Measurements from ENCODE around the gene MYH7B.

Gene MYH7B

GRCh38 chr20:34985461-34986310 lies 30.0 kb downstream of the MYH7B start:
- no peak overlapping the region for H3K4me3 ChIP-seq (ENCODE audit: low read depth, low read length)
- no peak for TF ChIP-seq CTCF (IDR thresholded peaks at IDR 0.05; ENCODE audit: insufficient read depth, low read depth, low read length, missing control alignments)
- DNase-seq (ENCODE audit: low read depth): no peak

GRCh38 chr20:34986311-34987287 lies 30.9 kb downstream of the MYH7B start:
- H3K4me3 ChIP-seq (ENCODE audit: low read depth, low read length): no peak overlapping the region
- no peak for TF ChIP-seq CTCF (IDR thresholded peaks at IDR 0.05; ENCODE audit: insufficient read depth, low read depth, low read length, missing control alignments)
- DNase-seq (ENCODE audit: low read depth): no peak

GRCh38 chr20:34987288-34988190 lies 31.9 kb downstream of the MYH7B start:
- H3K4me3 ChIP-seq (ENCODE audit: low read depth, low read length): no peak overlapping the region
- TF ChIP-seq CTCF (IDR thresholded peaks at IDR 0.05; ENCODE audit: insufficient read depth, low read depth, low read length, missing control alignments): no peak
- no peak for DNase-seq (ENCODE audit: low read depth)

- TF ChIP-seq CTCF (IDR thresholded peaks at IDR 0.05; ENCODE audit: insufficient read depth, low read depth, low read length, missing control alignments): no peak
- no peak overlapping the region for H3K4me3 ChIP-seq (ENCODE audit: low read depth, low read length)
- DNase-seq (ENCODE audit: low read depth): no peak
These were observed 32.5 kb downstream of the MYH7B start for GRCh38 chr20:34988191-34988540.

- H3K4me3 ChIP-seq (ENCODE audit: low read depth, low read length): no peak overlapping the region
- no peak for DNase-seq (ENCODE audit: low read depth)
- TF ChIP-seq CTCF (IDR thresholded peaks at IDR 0.05; ENCODE audit: insufficient read depth, low read depth, low read length, missing control alignments): no peak
These were observed 33.5 kb downstream of the MYH7B start for GRCh38 chr20:34989118-34989517.

- TF ChIP-seq CTCF (IDR thresholded peaks at IDR 0.05; ENCODE audit: insufficient read depth, low read depth, low read length, missing control alignments): no peak
- DNase-seq (ENCODE audit: low read depth): no peak
- no peak overlapping the region for H3K4me3 ChIP-seq (ENCODE audit: low read depth, low read length)
These were observed 34.0 kb downstream of the MYH7B start for GRCh38 chr20:34989670-34990069.

Measured in GM12865 (cell line).